Common myeloid progenitor, CD34-positive (primary cell): ENCODE data around the gene ATP2C2.

ENCODE experiments used
- CTCF ChIA-PET: fragments of 350-600 bp; sonication (Branson Sonifier 250); formaldehyde crosslinking; loops from one replicate; lab custom pipeline; 2021; ENCODE audit warnings: antibody characterized with exemption; lab: Charles Lee
- POLR2A ChIA-PET: fragments of 350-600 bp; sonication (Branson Sonifier 250); formaldehyde crosslinking; loops from one replicate; lab custom pipeline; 2021; ENCODE audit warnings: antibody characterized with exemption; lab: Charles Lee
- DNase-seq, 3 donors: peaks; one replicate each; pipeline versions ENCODE4 v3.0.0 to v3.0.0-alpha.2; 2013
- H3K27ac ChIP-seq, 2 experiments: 1 replicate in 1 of 2; 2 replicates in 1 of 2; pipeline ENCODE4 v1.7.0; 2013; ENCODE audit warnings: inconsistent platforms in 2 of 2, low read length in 2 of 2, mild to moderate bottlenecking in 2 of 2, low read depth in 1 of 2, moderate library complexity in 1 of 2; ENCODE audit not compliant: severe bottlenecking in 2 of 2, insufficient read depth in 1 of 2, poor library complexity in 1 of 2
- H3K27me3 ChIP-seq, 5 experiments: replicated peaks in 2 of 5; 1 replicate in 3 of 5; 2 replicates in 2 of 5; pipeline versions ENCODE4 v1.6.1 to v1.7.0; 2013; ENCODE audit warnings: low read length in 4 of 5, mild to moderate bottlenecking in 2 of 5, moderate library complexity in 2 of 5, inconsistent platforms in 1 of 5; ENCODE audit not compliant: insufficient read depth in 5 of 5, control insufficient read depth in 4 of 5
- H3K36me3 ChIP-seq, 4 experiments: 1 replicate in 2 of 4; 2 replicates in 2 of 4; pipeline versions ENCODE4 v1.6.1 to v1.7.0; 2013; ENCODE audit warnings: low read length in 3 of 4, control low read depth in 1 of 4, mild to moderate bottlenecking in 1 of 4; ENCODE audit not compliant: control insufficient read depth in 4 of 4, insufficient read depth in 4 of 4
- H3K4me1 ChIP-seq, 4 experiments: 1 replicate in 3 of 4; 2 replicates in 1 of 4; pipeline versions ENCODE4 v1.6.1 to v1.7.1; 2013; ENCODE audit warnings: low read length in 3 of 4, mild to moderate bottlenecking in 3 of 4, control low read depth in 1 of 4, inconsistent platforms in 1 of 4, moderate library complexity in 1 of 4; ENCODE audit not compliant: control insufficient read depth in 4 of 4, insufficient read depth in 4 of 4; ENCODE audit errors: control extremely low read depth in 1 of 4
- H3K4me3 ChIP-seq, 7 experiments: 1 replicate in 4 of 7; 2 replicates in 3 of 7; pipeline versions ENCODE4 v1.5.1 to v1.7.0; 2013; ENCODE audit warnings: mild to moderate bottlenecking in 7 of 7, low read length in 6 of 7, moderate library complexity in 6 of 7, inconsistent platforms in 2 of 7, low read depth in 2 of 7, control low read depth in 1 of 7; ENCODE audit not compliant: insufficient read depth in 4 of 7, control insufficient read depth in 1 of 7; ENCODE audit errors: extremely low read depth in 1 of 7
- H3K9me3 ChIP-seq, 5 experiments: 1 replicate in 4 of 5; 2 replicates in 1 of 5; pipeline versions ENCODE4 v1.6.1 to v1.7.1; 2013; ENCODE audit warnings: low read length in 4 of 5, mild to moderate bottlenecking in 2 of 5, inconsistent platforms in 1 of 5, low read depth in 1 of 5, moderate library complexity in 1 of 5; ENCODE audit not compliant: control insufficient read depth in 4 of 5, insufficient read depth in 2 of 5; ENCODE audit errors: control extremely low read depth in 1 of 5
- WGBS: methylation state at CpG from one replicate; pipeline ENCODE4 v1.1.5; 2013; ENCODE audit not compliant: insufficient coverage; 5-methylcytosine and 5-hydroxymethylcytosine counted together

The ATP2C2 gene

DNA sequence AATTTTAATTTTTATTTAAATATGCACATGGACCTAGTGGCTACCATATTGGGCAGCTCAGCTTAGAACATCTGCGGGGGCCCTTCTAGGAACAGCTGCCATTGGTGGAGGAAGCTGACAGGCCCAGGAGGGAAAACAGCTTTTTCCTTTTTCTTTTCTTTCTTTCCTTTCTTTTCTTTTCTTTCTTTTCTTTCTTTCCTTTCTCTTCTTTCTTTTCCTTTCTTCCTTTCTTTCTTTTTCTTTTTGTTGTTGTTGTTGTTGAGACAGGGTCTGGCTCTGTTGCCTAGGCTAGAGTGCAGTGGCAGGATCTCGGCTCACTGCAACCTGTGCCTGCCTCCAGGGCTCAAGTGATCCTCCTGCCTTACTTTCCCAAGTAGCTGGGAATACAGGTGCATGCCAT, 43.4 kb downstream of the ATP2C2 start:
- Histone ChIP-seq H3K27ac (no peak overlapping the region), H3K27me3 (peaks cover 0 to 21% (median 9%) of the 10 kb centered on the region in 5 experiments), H3K9me3 (no peaks in the 10 kb centered on the region), H3K4me1 (no peaks in the 10 kb centered on the region), H3K36me3 (no peaks in the 10 kb centered on the region), H3K4me3 (no peak overlapping the region)
- WGBS: no CpG with 5 or more reads among the region's 2 CpGs
- no peak for DNase-seq
- POLR2A ChIA-PET: no interaction called here
- CTCF ChIA-PET: no interaction called here

DNA sequence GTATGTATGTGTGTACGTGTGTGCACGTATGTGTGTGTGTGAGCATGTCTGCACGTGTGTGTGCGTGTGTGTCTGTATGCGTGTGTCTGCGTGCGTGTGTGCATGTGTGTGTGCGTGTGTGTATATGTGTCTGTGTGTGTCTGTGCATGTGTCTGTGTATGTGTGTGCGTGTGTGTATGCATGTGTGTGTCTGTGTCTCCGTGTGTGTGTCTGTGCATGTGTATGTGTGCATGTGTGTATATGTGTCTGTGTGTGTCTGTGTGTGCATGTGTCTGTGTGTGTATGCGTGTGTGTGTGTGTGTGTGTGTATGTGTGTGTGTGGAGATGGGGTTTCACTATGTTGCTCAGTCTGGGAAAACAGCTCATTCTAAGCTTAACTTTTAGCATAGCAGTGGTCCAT, 43.9 kb downstream of the ATP2C2 start:
- WGBS: 86% methylated on average over 7 of the region's 11 CpGs

DNA sequence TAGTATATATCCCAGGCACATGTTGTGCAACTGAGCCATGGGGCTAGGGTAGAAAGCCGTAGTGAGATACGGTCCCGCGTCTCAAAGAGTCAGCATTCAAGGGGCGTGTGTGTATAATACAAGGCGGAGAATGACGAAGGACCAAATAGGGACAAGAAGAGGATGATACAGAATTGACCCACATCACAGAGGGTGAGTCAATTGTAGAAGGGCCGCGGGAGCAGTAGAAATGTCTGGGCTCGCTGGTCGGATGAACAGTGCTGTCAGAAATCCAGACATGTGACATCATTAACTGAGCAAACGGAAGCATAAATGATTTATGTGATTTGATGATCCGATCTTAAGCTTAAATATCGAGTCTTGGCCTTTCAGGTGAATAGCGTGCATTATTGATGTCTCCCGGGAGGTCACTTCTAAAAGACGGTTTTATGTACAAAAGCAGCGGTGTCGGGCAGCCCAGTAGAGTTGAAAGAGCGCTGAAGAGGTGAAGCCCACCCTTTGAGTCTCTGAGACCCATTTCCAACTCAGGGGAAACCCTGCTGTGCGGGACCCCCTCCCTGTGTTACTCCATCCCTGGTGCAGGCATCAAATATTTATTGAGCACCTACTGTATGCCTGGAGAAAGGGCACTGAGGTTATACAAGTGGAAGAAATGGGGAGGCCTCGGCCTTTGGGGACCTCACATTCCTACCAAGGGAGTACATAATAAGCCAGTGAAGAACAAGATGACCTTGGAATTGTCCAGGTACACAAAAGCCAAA, 45.1 kb downstream of the ATP2C2 start:
- WGBS: 92% methylated on average over 20 of the region's 22 CpGs
- peaks cover 0 to 17% (median 9%) of the 10 kb centered on the region in 5 experiments for H3K27me3 ChIP-seq
- no peak overlapping the region for H3K27ac ChIP-seq
- H3K4me3 ChIP-seq: no peak overlapping the region
- CTCF ChIA-PET: no interaction called here
- no peak for DNase-seq
- H3K9me3 ChIP-seq: no peaks in the 10 kb centered on the region
- H3K36me3 ChIP-seq: no peaks in the 10 kb centered on the region
- POLR2A ChIA-PET: no interaction called here
- H3K4me1 ChIP-seq: no peaks in the 10 kb centered on the region

More for the DNA sequence above, 43.9 kb downstream of the ATP2C2 start:
- Histone ChIP-seq H3K4me3 (no peak overlapping the region), H3K9me3 (no peaks in the 10 kb centered on the region), H3K36me3 (no peaks in the 10 kb centered on the region), H3K27me3 (peaks cover 0 to 21% (median 9%) of the 10 kb centered on the region in 5 experiments), H3K27ac (no peak overlapping the region), H3K4me1 (no peaks in the 10 kb centered on the region)
- DNase-seq: no peak
- POLR2A ChIA-PET: no interaction called here
- CTCF ChIA-PET: no interaction called here

DNA sequence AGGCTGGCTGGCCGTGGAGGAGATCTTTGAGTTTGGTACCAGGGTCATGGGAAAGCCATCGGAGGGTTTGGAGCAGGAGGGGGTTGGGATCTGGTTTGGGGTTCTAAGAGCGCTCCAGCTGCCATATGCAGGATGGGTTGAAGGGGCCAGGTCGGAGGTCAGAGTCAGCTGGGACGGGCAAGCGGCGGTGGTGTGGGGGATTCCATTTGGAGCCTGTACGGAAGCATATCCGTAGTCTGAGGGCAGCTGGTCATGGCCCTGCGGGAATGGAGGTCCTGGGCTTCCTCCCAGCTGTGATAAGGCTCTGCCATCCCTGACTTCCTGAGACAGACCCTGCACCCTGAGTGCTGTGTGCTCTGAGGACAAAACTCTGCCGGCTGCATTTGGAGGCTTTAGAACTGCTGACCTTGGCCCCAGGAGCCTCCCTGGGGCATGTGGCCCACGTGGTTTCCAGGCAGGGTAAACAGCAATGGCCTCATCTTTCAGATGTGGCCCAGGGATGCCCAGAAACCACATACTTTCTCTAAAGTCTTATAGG, 46.5 kb downstream of the ATP2C2 start:
- Histone ChIP-seq H3K4me3 (no peak overlapping the region), H3K36me3 (no peaks in the 10 kb centered on the region), H3K9me3 (no peaks in the 10 kb centered on the region), H3K27ac (no peak overlapping the region), H3K27me3 (peaks cover 0 to 17% (median 9%) of the 10 kb centered on the region in 5 experiments), H3K4me1 (no peaks in the 10 kb centered on the region)
- ChIA-PET POLR2A (no interaction called here), CTCF (no interaction called here)
- WGBS: 74% methylated on average over 11 of the region's 12 CpGs
- DNase-seq: no peak

DNA sequence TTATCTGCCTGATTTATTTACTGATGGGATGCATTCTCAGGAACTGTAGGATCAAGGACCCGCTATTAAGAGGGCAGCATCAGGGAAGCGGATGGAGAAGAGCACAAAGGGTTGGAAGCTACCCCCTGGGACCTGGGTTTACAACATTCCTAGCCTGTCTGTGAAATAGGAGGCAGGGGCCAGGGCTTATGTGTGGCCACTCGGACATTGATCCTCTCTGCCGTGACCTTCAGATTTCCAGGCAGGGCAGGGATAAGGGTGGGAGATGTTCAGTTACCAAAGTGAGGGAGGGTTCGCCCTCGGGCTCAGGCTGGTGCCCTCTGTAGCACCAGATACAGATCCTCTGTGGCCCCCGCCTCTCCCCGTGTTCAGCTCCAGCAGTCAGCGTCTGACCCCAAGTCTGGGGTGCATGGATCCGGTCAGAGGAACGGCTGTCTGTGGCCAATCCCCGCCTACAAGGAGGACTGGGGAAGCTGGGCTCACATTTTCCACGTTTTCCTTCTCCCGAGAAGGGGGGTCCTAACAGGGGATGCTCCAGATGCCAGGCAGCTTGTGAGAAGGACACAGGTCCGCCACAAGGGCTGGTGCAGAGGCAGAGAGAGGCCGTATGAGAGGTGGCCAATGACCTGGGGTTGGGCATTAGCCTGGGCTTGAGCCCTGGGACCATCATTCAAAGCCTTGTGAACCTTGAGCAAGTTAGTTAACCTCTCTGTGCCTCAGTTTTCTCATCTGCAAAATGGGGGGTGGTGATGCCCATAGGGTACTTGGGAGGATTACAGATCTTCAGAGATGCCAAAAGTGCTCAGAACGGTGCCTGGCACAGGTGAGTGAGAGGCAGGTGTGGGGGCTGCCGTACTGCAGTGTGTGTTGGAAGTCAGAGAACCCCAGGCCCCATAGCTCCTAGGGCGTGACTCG, 48.3 kb downstream of the ATP2C2 start:
- CTCF ChIA-PET: interaction anchor here (1.1 kb wide), 1 partner anchor 109 kb away, joined by 3 read pairs; no protein-coding TSS in a partner anchor
- H3K4me1 ChIP-seq: no peaks in the 10 kb centered on the region

DNA sequence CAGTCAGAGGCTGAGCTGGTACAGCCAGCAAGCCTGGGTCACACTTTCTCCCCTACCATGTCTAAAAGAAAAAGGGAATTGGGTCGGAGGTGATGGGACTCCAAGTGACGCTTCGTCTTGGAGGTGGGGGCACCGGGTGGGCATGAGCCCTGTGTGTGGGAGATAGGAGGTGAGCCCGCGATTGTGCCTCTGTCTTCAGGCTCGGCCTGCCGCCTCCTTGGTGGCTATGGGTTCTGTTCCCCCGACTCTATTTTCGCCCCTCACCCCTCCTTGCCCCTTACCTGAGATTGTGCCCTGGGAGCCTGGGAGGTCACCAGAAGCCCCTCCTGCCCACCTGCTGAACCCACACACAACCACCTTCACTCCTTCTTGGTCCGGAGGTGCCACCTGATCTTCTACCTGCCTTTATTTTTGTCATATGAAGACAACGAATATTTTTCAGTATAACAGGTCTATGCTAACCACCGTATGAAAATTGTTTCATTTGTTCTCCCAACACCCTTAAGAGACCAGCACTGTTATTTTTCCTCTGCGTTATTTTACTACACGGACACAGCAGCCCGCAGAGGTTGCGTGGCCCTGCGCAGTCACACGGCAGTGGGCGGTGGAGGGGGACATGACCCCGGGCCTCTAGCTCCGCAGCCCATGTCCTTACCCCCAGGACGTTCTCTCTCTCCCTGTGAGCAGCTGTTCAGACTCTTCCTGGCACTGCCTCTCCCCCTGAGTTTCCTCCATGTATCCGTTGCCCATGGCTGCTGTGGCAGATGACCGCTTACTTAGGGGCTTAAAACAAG, 49.9 kb downstream of the ATP2C2 start:
- H3K36me3 ChIP-seq: no peaks in the 10 kb centered on the region
- ChIA-PET POLR2A (no interaction called here), CTCF (interaction anchor here (1.4 kb wide), 1 partner anchor 11 kb away, joined by 3 read pairs; no protein-coding TSS in a partner anchor)
- WGBS: 96% methylated on average over 20 of the region's 25 CpGs
- no peak overlapping the region for H3K4me3 ChIP-seq
- DNase-seq: no peak
- no peaks in the 10 kb centered on the region for H3K4me1 ChIP-seq
- H3K9me3 ChIP-seq: no peaks in the 10 kb centered on the region
- no peak overlapping the region for H3K27ac ChIP-seq
- peaks cover 0 to 17% (median 9%) of the 10 kb centered on the region in 5 experiments for H3K27me3 ChIP-seq

More for the DNA sequence above, 48.3 kb downstream of the ATP2C2 start:
- no peak overlapping the region for H3K27ac ChIP-seq
- POLR2A ChIA-PET: no interaction called here
- 81% methylated on average over 18 of the region's 20 CpGs for WGBS
- no peak for DNase-seq
- no peak overlapping the region for H3K4me3 ChIP-seq
- peaks cover 0 to 17% (median 9%) of the 10 kb centered on the region in 5 experiments for H3K27me3 ChIP-seq
- no peaks in the 10 kb centered on the region for H3K36me3 ChIP-seq
- no peaks in the 10 kb centered on the region for H3K9me3 ChIP-seq
